Dermis blood vessel endothelial cell (primary cell): ENCODE measurements around the gene LRRC45. TPM values are rescaled to one million over a fixed set of nuclear protein-coding genes. Genes with fewer than 3 reads are reported as not detected.

Experiments
- DNase-seq: peaks from one replicate; pipeline ENCODE4 v3.0.0; 2010
- total RNA-seq: library from RNA; depleted of rRNA; stranded (reverse); fragments of >200 nt; gene quantifications from 2 replicates; pipeline ENCODE4 v1.2.3, GENCODE V29; 2014

LRRC45 gene
- total RNA-seq, 1 donor from 2014 or later, result 15.1 TPM

DNA sequence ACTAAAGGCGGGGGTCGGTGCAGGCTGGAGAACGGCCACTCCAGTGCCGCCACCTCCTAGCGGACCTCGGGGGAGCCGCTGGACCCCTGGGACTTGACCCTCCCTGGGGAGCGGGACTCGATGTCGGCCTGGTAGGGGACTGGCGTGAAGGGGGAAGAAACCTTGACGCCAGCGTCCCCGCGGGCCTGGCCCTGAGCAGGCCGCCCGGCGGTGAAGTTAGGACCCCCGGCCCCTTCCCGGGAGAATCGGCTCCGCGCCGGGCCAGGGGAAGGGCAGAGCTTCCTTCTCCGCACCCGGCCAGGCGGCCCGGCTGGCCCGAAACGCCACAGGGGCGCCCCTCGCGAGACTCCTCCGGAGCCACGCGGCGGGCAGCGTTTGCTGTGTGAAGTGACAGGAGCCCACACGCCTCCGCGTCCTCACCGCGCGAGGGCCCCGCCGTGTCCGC is 42.1 kb downstream of the LRRC45 start:
- DNase-seq, result peak; percentile 61

DNA sequence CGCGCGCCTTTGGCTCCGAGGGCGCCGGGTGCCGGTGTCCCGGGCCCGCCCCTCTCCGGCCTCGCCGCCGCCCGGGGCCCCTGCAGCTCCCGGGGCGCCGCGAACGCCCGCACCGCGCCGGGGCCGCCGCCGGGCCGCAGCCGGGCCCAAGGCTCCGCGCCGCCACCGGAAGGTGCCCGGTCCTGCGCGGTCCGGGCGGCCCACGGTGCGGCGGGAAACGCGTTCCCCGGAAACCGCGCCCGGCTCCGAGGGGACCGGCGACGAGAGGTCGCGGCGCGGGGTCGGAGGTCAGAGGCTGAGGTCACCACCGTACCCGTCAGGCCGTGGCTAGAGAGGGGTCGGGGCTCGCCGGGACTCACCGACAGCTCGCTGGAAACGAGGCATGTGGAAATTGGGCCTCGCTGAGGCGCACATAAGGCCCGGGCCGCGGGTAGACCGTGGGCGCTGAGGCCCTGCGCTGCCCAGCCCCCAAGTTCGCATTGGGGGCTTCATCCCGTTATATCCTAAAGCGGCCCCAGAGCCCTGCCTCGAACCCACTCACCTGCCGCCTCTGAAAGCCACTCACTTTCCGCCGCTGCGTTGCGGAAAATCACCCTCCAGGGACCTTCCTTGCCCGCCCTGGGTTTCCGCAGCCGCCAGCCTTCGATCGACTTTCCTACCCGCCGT is 42.7 kb downstream of the LRRC45 start, which contains the start of gene DUS1L:
TSS of gene DUS1L (minus strand) at position 167 of the 666 bp plus-strand sequence. CDS start 745 bp downstream, outside the sequence.
- peak; percentile 67 for DNase-seq

DNA sequence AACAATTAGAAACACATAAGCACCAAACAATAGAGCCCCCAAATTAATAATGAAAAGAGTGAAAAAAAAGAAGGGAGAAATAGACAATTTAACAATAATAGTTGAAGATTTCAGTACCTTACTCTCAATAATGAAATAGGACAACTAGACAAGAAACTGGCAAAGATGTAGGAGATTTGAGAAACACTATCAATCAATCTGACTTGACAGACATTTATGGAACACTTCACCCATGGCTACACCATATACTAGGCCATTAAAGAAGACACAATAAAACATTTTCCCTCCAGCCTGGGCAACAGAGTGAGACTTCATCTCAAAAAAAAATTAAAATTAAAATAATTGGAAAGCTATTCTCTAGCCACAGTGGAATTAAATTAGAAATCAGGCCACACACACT is 47.5 kb downstream of the LRRC45 start:
- DNase-seq, result no peak

DNA sequence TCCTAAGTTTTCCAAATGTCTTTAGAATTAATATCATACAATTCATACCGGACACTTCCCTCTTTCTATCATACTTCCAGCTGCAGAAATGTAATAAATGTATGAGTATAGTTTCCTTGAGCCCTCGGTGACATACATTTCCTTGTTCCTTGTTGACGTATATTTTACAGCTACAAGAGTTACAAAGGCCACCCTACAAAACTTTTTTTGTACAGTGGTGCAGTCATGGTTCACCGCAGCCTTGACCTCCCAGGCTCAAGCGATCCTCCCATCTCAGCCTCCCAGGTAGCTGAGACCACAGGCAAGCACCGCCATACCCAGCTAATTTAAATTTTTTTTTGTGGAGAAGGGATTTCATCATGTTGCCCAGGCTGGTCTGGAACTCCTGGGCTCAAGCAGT is 49.7 kb downstream of the LRRC45 start:
- no peak for DNase-seq

DNA sequence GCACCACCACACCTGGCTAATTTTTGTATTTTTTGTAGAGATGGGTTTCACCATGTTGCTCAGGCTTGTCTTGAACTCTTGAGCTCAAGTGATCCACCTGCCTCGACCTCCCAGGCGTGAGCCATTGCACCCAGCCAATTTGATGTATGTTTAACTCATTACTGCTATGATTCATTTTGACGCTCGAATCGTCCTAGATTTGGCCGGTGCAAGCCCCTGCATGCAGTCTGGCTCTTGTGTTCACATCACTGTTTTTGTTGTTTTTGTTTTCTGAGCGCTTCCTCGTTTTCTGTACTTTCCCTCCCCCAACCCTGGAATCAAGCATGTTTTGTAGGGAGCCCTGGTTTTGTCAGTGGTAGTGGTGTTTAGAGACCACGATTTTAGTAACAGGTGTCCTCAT is 50.3 kb downstream of the LRRC45 start:
- no peak for DNase-seq

DNA sequence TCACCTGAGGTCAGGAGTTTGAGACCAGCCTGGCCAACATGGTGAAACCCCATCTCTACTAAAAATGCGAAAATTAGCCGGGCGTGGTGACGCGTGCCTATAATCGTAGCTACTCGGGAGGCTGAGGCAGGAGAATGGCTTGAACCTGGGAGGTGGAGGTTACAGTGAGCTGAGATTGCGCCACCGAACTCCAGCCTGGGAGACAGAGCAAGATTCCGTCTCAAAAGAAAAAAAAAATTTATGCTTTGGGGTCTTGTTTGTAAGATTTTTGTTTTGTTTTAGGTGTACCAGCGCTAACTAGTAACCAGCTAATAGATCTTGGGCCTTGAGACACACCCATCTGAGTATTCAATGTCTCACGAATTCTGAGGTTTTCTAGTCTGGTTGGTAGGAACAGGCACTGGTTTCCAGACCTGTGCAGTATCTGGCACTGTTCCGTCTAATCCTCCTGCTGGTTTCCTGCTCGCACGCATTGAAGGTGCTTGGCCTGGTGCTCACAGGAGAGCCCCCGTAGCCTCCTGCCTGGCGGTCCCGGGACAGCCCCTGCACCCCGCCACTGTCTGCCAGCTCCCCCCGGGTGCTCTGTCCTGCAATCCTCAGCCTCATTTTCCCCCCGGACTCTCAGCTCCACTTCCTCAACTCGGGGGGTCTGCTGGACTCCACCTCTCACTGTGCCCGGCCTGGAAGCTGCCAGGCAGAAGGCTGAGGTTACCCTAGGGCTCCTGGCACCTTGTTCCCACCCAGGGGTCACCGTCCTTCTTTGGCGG is 53.1 kb downstream of the LRRC45 start:
- no peak for DNase-seq

DNA sequence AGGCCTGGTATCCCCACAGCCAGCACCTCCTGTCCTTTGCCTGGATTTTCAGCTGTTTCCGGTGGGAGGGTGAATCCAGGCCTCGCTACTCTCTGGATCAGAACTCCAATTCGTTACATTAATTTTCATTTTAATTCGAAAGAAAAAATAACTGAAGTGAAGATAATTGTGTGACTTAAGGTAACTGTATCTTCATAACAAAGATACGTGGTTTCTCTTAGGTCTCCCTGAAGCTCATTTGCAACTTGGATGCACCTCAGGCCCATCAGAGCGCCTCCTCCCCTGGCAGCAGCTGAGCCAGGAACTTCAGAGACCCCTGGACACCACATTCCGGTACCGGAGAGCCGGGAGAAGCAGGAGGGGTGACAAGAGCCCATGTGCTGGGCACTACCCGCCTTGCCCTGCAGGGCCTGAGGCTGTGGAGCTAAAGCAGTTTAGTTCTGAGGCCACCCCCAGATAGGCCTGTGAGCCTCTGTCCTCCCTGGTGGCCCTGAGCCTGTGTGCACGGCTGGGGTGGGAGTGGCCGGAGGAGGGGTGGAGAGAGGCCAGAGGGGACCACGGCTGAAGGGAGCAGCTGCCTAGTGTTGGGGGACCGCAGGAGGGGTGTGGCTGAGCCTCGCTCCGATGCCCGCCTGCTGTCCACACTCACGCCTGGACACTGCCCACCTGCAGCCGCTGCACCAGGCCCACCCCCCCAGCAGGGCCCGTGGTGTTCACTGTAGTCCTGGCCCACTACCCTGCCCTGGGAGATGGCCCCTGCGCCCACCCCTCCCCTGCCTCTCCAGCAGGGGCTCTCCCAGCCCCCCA is 53.9 kb downstream of the LRRC45 start:
- DNase-seq, result no peak

DNA sequence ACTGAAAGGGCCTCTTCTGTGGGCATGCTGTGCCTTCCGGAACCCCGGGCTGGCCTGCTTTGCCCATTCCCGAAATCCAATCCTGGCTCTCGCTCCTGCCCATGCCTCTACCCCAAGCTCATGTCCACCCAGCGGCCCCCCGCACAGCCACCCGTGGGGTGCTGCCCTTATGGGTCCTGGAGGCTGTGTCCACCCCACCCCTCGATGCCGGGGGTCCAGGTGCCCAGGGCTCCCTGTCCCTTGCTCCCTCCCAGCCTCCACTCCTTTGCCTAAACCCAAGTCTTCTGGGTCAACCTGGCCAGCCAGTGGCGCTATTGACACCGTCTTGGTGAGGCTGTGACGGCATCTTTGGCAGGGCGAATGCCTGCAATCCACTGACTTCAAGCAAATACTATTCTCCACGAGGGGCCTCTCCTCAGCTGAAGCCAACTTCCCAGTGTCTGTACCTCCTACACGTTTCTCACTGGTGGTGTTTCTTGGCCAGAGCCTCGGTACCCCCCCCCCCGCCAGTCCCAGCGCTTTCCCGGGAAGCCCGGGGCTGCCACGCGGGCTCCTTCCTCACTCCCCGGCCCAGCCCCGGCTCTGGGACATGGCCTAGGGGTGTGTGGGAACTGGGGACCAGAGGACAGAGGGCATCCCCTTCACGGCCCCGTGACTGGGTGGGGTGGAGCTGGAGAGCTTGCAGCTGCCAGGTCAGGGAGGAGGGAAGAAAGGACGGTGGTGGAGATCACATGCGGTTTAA is 54.7 kb downstream of the LRRC45 start:
- DNase-seq, result no peak

DNA sequence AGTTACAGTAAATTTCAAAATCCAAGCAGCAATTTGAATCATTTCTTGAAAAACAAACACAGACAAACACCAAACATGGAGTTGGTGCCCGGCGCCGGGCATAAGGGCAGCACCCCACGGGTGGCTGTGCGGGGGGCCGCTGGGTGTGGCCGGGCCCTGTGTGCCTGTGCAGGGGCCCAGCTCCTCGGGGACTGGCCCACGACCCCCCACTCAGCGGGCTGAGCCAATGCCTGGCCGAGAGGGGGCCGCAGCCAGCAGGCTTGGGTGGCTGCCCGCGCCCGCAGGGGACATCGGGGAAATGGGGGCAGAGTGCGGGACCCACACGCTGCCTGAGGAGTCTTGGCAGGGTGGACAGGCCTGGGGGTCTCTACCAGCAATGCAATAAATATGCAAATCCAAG is 55.3 kb downstream of the LRRC45 start:
- DNase-seq, result no peak

DNA sequence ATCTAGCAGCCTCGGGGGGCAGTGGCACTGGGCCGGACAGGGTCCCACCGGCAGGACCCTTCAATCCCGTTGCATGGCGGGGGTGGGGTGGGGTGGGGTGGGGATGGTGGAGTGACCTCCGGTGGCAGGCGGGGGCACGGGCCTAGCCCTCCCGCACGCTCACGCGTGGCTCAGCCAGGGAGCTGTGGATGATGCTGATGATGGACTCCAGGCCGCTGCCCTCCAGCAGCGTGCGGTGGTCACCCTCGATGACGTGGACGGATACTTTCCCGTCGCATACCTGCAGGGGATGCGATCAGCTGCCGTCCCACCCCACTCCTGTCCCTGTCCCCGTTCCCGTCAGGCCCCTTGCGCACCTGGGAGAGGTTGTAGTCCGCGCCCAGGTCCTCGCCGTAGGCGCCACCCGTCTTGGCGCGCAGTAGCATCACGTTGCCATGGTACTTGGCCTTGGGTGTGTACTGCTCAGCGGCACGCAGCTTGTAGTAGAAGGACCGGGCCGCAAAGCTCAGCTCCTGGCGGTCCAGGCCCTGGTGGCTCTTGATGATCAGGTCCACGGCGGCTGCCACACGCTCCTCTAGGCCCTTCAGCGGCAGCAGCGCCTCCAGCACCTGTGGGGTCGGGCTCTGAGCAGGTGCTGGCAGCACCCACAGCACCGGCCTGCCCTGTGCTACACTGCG is 56.0 kb downstream of the LRRC45 start:
- DNase-seq, result no peak

DNA sequence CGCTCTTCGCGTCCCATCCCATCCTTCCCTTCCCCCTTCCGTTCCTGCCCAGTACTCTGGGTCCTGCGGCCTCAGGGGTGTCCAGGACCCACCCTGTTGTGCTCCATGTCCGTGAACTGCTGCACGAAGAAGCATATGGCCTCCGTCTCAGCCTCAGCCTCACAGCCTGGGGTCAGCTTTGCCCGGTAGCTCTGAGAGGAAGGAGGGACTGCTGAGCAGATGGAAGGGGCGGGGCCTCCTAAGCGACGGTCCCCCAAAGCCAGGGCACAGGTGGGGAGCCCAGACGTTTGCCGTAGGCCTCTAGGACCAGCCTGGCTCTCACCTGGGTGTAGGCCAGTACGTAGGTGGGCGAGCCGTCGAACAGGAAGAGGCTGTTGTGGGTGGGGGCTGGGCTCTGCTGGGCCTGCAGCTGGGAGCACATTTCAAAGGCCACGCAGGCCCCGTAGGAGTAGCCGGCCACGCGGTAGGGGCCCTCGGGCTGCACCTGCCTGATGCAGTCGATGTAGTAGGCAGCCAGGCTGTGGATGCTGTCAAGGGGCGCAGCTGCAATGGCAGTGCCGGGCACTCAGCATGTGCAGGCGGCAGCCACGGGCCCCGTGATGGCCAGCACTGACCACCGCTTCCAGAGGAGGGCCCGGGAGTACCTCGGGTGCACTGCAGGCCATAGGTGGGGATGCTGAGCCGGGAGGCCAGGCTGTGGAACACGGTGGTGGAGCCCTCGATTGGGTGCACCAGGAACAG is 57.1 kb downstream of the LRRC45 start:
- DNase-seq, result no peak

Other genes starting within 250 kb of the LRRC45 start
- gene GCGR, start 219.2 kb upstream of the LRRC45 start, total RNA-seq, result 0.17 TPM in 1 of 2 replicates, not detected in the other
- 79.9 and 138 TPM in 2 replicates for gene MCRIP1, start 190.0 kb upstream of the LRRC45 start, total RNA-seq
- gene PPP1R27, start 188.3 kb upstream of the LRRC45 start, total RNA-seq, result not detected in 2 replicates
- 1,052 and 1,490 TPM in 2 replicates for gene P4HB, start 162.8 kb upstream of the LRRC45 start, total RNA-seq
- 195 and 495 TPM in 2 replicates for gene ARHGDIA, start 152.0 kb upstream of the LRRC45 start, total RNA-seq
- gene ALYREF, start 131.7 kb upstream of the LRRC45 start, total RNA-seq, result 172 and 224 TPM in 2 replicates
- 79.9 and 128 TPM in 2 replicates for gene ANAPC11, start 131.6 kb upstream of the LRRC45 start, total RNA-seq
- gene NPB, start 121.1 kb upstream of the LRRC45 start, total RNA-seq, result 0.28 TPM in 1 of 2 replicates, not detected in the other
- 41.0 and 80.1 TPM in 2 replicates for gene PCYT2, start 111.9 kb upstream of the LRRC45 start, total RNA-seq
- gene SIRT7, start 105.1 kb upstream of the LRRC45 start, total RNA-seq, result 17.3 and 21.1 TPM in 2 replicates
- 19.7 and 22.4 TPM in 2 replicates for gene MAFG, start 95.6 kb upstream of the LRRC45 start, total RNA-seq
- gene PYCR1, start 86.0 kb upstream of the LRRC45 start, total RNA-seq, result 59.4 and 97.8 TPM in 2 replicates
- not detected in 2 replicates for gene MYADML2, start 76.1 kb upstream of the LRRC45 start, total RNA-seq
- gene NOTUM, start 62.1 kb upstream of the LRRC45 start, total RNA-seq, result 0.09 TPM in 1 of 2 replicates, not detected in the other
- gene ASPSCR1, start 45.7 kb upstream of the LRRC45 start, total RNA-seq, result 18.3 and 20.1 TPM in 2 replicates
- 27.0 and 33.0 TPM in 2 replicates for gene CENPX, start 427 bp upstream of the LRRC45 start, total RNA-seq
- 9.0 and 14.0 TPM in 2 replicates for gene RAC3, start 8.4 kb downstream of the LRRC45 start, total RNA-seq
- 56.8 and 63.8 TPM in 2 replicates for gene DCXR, start 14.4 kb downstream of the LRRC45 start, total RNA-seq
- gene RFNG, start 28.5 kb downstream of the LRRC45 start, total RNA-seq, result 22.6 and 34.9 TPM in 2 replicates
- 84.2 and 112 TPM in 2 replicates for gene GPS1, start 28.6 kb downstream of the LRRC45 start, total RNA-seq
- 72.5 and 72.7 TPM in 2 replicates for gene DUS1L, start 42.5 kb downstream of the LRRC45 start, total RNA-seq
- 51.1 and 216 TPM in 2 replicates for gene FASN, start 74.9 kb downstream of the LRRC45 start, total RNA-seq
- 5.4 and 9.4 TPM in 2 replicates for gene CCDC57, start 189.5 kb downstream of the LRRC45 start, total RNA-seq
- 99.4 and 121 TPM in 2 replicates for gene SLC16A3, start 205.7 kb downstream of the LRRC45 start, total RNA-seq